Adipose tissue (tissue), 3 donors: ENCODE measurements around the gene NEIL1. TPM values are rescaled to one million over a fixed set of nuclear protein-coding genes. Genes with fewer than 3 reads are reported as not detected.
"Not testable (repeated sequence)": the region's sequence is repeated elsewhere in the genome, so short reads cannot be mapped to it uniquely, and the experiment has no call there.

Experiments
- H3K27ac ChIP-seq: one replicate; pipeline ENCODE4 v1.5.1; 2013; ENCODE audit warnings: low read depth, low read length
- WGBS, 3 donors: extraction: QIAGEN DNeasy Blood & Tissue Kit; methylation state at CpG; one replicate each; pipeline ENCODE4 v1.1.7; 2013; 5-methylcytosine and 5-hydroxymethylcytosine counted together
- polyA plus RNA-seq, 3 donors: library from polyadenylated mRNA; stranded (reverse); fragments of 200-250 nt; gene quantifications; one replicate each; pipeline ENCODE4 v1.2.3, GENCODE V29; 2013
- donor health status: healthy with polysubstance abuse.
- donor health status: Bipolar disorder and iron deficiency.
- donor health status: healthy.

NEIL1 gene
- polyA plus RNA-seq, 3 donors, result 19.7 to 40.8 (median 21.4) TPM

DNA sequence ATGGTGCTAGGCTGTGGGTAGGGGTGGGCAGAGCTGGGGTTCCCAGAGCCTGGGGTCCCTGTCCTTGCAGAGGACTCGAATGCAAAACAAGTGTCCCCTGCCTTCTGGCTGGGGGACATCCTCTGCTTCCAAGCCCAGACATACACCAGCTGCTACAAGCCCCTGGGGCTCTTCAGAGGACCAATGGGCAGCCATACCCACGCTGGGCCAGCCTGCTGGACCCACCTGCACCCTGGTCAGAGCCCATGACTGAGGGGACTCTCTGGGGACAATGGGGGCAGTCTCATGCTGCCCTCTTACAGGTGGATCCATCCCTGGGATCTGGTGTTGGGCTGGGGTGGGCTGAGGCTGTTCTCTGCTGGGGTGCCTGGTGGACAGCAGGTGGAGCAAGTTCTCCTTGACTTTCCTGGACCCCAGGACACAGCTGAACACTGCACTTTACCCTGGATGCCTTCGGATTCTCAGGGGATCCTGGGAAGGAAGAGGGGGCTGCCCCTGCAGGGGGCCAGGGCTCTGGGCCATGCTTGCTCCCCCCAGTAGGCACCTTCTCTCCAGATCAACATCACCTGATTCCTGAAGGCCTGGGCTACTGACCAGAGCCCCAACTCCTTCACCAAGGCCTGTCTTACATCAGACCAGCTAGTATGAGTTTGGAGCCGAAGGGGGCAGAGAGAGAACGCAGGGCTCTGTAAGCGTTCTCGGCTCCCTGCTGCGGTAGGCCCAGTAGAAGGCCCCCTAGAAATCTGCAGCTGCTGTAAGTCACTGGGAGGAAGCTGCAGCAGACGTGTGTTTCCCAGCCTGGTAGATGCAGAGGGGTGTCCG, 18.1 kb upstream of the NEIL1 start:
- no peak overlapping the region for H3K27ac ChIP-seq
- WGBS, 3 donors, result 65 to 73% (median 72%) methylated on average over 10 of the region's 10 CpGs

DNA sequence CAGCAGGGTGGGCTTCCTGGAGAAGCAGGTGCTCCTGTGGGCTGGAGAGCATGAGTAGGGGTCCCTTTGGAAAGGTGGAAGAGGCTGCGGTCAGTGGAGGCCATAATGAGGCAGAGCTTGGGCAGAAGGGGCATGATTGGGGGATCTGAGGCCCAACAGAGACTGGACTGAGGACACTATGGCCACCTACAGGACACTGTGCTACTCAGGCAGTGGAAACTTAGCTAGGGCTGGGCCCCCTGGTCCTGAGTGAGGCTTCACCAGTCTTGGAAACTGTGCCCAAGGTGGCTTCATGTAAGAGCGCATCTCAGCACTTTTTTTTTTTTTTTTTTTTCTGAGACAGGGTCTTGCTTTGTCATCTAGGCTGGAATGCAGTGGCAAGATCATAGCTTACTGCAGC, 17.3 kb upstream of the NEIL1 start:
- WGBS, 3 donors, result 86 to 97% (median 94%) methylated on average over 2 of the region's 2 CpGs
- no peak overlapping the region for H3K27ac ChIP-seq

DNA sequence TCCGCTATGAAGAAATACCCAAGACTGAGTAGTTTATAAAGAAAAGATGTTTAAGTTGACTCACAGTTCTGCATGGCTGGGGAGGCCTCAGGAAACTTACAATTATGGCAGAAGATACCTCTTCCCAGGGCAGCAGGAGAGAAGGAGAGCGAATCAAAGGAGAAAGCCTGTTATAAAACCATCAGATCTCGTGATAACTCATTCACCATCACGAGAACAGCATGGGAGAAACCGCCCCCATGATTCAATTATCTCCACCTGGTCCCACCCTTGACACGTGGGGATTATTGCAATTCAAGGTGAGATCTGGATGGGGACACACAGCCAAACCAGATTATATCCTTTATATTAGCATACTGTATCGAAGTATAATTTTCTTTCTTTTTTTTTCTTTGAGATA, 14.7 kb upstream of the NEIL1 start:
- not testable (repeated sequence) for H3K27ac ChIP-seq
- 72 to 81% (median 79%) methylated on average over 7 of the region's 7 CpGs for WGBS, 3 donors

DNA sequence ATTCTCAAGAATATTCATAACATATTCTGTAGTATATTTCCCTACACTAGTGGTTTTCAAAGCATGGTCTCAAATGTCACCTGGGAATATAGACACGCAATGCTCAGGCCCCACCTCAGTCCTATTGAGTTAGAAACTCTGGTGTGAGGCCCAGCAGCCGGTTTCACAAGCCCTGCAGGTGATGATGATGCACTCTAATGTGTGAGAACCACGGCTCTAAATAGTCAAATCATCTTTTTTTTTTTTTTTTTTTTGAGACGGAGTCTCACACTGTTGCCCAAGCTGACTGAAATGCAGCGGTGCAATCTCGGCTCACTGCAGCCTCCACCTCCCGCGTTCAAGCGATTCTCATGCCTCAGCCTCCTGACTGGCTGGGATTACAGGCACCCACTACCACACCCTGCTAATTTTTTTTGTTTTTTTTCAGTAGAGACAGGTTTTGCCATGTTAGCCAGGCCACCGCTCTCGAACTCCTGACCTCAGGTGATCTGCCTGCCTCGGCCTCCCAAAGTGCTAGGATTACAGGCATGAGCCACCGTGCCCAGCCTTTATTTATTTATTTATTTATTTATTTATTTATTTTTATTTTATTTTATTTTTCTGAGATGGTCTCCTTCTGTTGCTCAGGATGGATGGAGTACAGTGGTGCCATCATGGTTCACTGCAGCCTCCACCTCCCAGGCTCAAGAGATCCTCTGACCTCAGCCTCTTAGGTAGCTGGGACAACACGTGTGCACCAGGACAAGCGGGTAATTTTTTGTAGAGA, 13.0 kb upstream of the NEIL1 start:
- 89 to 93% (median 93%) methylated on average over 14 to 15 of the region's 15 CpGs for WGBS, 3 donors
- H3K27ac ChIP-seq, result not testable (repeated sequence)

DNA sequence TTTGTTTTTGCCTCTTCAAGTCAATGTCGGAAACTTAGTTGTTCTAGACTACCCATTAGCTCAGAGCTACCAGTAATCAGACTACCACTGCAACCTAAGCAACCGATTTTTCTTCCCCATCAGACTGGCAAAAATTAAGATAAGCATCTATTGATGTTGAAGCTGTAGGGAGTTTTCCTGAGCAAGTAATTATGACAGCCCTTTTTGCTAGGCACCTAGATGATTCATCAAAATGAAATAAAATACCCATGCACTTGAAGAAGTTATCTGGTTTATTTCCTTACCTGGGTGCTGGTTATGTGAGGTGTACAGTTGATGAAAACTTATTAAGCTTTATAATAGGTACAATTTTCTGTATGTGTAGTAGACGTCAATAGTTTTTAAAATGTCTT, 11.5 kb upstream of the NEIL1 start:
- WGBS, 3 donors, result 30 to 40% (median 36%) methylated on average over 3 of the region's 3 CpGs
- no peak overlapping the region for H3K27ac ChIP-seq

DNA sequence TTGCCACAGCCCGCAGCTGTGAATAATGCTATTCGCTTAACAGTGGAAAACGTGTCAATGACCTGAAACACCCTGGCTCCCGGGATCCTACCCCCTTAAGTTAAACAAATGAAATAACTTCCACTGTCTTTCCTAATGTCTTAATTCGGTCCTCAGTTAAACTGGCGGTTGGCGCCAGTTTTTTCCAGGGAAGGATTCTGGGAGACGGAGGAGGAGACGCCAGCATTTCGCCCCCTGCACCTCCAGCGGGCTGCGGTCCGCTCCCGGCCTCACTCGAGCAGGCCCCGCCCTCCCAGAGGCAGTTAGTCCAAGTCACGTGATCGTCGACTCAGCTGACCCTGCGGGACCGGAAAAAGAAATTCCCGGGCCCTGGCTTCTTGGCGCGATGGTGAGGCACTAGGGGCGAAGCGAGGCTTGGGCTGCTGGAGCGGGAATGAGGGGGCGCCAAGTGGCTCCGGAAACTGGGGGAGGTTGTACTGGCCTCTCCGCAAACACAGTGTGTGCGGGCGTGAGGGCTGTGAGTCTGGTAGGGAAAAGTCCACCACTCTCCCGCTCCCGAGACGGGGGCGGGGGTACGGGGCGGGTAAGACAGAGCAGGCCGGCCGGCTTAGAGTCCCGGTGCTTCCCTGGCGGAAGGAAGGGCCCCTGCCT, 11.0 kb upstream of the NEIL1 start, which contains the start of gene COMMD4:
Gene COMMD4, plus strand, starts transcription at position 359 of the 651 bp plus-strand sequence. Its CDS starts 27 bp downstream, at position 386.
- H3K27ac ChIP-seq, result no peak within 1 kb of the TSS
- 0 to 1% (median 0%) methylated on average over 40 to 42 of the region's 42 CpGs for whole genome bisulfite sequencing, 3 donors

DNA sequence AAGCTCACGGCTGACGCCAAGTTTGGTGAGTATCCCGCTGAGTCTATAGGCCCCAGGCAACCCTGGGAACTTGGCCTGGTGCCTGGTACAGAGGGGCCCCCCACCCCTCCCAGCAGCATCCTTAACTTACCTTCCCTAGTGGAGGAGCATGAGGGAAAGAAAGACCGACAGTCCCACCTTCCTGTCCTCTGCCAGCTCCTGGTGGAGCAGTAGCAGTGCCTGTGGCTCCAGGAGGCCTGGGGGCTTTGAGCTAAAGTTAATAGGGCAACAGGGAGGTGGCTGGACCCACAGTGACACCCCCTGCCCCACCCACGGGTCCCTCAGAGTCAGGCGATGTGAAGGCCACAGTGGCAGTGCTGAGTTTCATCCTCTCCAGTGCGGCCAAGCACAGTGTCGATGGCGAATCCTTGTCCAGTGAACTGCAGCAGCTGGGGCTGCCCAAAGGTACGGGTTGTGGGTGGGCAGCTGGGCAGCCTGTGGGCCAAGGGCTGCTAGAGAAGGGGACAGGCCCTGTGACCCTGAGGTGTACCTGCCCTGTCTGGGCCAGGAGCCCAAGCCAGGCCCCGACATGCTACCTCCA, 8.1 kb upstream of the NEIL1 start:
- 90 to 95% (median 91%) methylated on average over 11 of the region's 11 CpGs for WGBS, 3 donors
- no peak overlapping the region for H3K27ac ChIP-seq

DNA sequence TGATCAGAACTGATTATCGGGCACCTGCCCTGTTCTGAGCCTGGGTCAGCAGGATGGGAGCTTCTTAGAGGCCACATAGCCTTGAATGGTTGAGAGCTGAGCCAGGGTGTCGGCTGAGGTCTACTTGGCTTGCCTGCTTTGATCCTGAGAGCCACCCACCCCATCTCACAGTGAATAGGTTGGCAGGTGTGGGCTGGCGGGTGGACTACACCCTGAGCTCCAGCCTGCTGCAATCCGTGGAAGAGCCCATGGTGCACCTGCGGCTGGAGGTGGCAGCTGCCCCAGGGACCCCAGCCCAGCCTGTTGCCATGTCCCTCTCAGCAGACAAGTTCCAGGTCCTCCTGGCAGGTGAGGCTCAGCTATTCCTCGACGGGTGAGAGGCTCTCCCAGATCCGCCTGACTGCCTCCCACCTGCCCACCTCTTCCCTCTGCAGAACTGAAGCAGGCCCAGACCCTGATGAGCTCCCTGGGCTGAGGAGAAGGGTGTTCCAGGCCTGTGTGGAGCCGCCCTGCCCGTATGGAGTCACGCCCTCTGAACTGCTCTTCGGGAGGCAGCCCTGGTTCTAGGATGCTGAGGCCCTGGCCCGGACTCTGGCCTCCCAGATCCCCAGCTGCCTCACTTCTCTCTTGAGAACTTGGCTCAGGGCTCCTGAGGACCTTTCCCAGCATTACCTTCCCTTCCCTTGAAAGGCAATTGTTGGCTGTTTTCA, 7.2 kb upstream of the NEIL1 start:
- WGBS, 3 donors, result 92 to 94% (median 93%) methylated on average over 13 of the region's 13 CpGs
- no peak overlapping the region for H3K27ac ChIP-seq

DNA sequence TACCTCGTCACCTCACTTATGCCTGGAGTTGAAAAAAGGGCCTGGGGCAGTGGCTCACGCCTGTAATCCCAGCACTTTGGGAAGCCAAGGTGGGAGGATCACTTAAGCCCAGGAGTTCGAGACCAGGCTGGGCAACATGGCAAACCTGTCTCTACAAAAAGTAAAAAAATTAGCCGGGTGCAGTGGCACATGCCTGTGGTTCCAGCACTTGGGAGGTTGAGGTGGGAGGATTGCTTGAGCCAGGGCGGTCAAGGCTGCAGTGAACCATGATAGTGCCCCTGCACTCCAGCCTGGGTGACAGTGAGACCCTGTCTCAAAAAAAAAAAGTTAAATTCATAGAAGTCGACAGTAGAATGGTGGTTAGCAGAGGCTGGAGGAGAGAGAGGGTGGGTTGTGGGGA, 4.6 kb upstream of the NEIL1 start:
- no peak overlapping the region for H3K27ac ChIP-seq
- 89 to 92% (median 89%) methylated on average over 6 of the region's 6 CpGs for WGBS, 3 donors

DNA sequence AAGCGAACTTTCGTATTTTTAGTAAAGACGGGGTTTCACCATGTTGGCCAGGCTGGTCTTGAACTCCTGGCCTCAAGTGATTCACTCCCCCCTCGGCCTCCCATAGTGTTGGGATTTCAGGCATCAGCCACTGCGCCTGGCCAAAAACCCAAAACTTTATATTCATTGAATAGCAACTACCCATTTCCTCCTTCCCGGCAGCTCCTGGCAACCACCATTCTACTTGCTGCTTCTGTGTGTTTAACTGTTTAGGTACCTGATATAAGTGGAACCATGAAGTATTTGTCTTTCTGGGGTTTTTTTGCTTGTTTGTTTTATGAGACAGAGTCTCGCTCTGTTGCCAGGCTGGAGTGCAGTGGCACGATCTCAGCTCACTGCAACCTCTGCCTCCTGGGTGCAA, 2.9 kb upstream of the NEIL1 start:
- 37 to 54% (median 44%) methylated on average over 8 of the region's 8 CpGs for WGBS, 3 donors
- not testable (repeated sequence) for H3K27ac ChIP-seq

DNA sequence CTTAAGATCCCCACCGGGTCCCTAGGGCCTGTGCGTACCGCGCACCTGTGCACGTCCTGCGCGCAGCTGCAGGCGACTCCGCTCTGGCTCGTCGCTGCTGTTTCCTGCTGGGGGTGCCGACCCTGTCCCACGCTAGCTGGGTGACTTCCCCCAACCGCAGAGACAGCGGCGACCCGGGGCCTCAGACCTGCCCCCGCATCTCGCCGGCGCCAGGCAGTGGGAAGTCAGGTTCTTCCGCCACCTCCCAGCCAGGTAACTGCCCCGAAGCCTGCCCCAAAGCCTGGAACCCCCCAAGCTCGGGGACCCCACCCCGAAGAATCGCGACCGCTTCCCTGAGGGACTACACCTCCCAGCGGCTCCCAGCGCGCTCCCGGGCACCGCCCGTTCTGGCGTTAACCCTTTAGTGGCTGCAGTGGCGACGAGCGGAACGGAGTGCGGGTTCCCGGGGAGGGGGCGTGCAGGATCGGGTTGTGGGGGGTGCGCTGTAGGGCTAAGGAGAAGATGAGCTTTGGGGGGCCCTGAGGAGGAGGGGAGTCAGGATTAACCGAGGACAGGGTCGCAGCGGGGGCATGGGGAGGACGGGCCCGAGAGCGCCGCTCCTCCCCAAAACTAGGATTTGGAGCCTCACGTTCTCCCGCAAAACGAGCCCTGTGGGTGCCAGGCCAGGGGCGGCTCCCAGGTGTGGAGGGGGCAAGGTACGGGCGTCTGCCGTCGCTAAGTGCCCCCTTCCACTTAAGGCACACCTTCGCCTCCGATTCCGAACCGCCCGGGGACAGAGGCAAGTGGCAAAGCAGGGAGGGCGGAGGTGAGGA, 589 bp downstream of the NEIL1 start:
- 0 to 1% (median 1%) methylated on average over 65 of the region's 65 CpGs for WGBS, 3 donors
- H3K27ac ChIP-seq, result no peak overlapping the region

DNA sequence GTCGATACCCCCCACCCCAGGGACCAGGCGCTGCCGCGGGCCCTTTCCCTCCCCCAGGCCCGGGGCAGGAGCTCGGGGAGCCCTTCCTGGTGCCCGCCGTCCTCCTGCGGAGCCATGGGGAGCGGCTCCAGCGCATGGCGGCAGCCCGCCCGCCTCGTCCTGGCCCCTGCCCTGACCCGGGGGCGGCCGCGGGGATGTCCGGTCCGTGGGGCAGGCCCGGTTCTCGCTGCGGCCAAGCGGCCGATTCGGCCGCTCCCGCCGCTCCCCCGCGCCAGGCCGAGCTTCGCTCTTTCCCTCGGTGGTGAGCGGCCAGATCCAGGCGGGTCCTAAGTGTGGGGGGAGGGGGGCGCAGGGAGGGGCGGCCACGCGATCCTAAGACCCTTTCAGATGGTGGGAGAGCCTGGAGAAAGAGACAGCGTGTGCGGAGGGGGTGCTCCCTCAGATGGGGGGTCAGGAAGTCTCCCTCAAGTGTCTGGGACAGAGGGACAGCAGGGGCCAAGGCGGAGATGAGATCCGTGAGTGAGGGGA, 1.3 kb downstream of the NEIL1 start:
- WGBS, 3 donors, result 1 to 2% (median 1%) methylated on average over 39 to 45 of the region's 45 CpGs
- H3K27ac ChIP-seq, result no peak overlapping the region

DNA sequence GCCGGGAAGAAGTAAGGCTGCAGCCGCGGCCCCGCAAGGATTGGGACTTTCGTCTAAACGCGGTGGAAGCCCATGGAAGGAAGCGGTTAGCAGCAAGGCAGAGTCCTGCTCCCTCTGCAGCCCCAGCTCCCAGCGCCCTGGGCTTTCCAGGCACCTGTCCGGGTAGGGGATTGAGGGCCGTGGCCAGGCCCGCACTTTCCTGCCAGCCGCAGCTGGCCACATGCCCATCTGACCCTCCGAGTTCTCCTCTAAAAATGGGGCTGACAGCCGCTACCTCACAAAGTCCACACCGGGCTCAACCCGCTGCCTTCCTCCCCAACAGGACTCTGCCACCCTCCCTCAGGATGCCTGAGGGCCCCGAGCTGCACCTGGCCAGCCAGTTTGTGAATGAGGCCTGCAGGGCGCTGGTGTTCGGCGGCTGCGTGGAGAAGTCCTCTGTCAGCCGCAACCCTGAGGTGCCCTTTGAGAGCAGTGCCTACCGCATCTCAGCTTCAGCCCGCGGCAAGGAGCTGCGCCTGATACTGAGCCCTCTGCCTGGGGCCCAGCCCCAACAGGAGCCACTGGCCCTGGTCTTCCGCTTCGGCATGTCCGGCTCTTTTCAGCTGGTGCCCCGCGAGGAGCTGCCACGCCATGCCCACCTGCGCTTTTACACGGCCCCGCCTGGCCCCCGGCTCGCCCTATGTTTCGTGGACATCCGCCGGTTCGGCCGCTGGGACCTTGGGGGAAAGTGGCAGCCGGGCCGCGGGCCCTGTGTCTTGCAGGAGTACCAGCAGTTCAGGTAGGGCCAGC, 1.9 kb downstream of the NEIL1 start:
- 27 to 46% (median 41%) methylated on average over 44 to 46 of the region's 46 CpGs for WGBS, 3 donors
- no peak overlapping the region for H3K27ac ChIP-seq

DNA sequence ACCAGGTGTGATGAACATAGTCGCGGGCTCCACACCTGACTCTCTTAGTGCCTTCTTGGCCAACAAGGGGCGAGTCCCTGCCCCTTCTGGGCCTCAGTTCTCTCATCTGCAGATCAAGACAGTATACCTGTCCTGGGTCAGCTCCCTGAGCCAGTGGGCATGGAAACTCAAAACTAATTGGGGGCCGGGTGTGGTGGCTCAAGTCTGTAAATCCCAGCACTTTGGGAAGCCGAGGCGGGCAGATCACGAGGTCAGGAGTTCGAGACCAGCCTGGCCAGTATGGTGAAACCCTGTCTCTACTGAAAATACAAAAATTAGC, 2.5 kb downstream of the NEIL1 start:
- 76 to 93% (median 84%) methylated on average over 7 to 8 of the region's 8 CpGs for WGBS, 3 donors
- not testable (repeated sequence) for H3K27ac ChIP-seq

DNA sequence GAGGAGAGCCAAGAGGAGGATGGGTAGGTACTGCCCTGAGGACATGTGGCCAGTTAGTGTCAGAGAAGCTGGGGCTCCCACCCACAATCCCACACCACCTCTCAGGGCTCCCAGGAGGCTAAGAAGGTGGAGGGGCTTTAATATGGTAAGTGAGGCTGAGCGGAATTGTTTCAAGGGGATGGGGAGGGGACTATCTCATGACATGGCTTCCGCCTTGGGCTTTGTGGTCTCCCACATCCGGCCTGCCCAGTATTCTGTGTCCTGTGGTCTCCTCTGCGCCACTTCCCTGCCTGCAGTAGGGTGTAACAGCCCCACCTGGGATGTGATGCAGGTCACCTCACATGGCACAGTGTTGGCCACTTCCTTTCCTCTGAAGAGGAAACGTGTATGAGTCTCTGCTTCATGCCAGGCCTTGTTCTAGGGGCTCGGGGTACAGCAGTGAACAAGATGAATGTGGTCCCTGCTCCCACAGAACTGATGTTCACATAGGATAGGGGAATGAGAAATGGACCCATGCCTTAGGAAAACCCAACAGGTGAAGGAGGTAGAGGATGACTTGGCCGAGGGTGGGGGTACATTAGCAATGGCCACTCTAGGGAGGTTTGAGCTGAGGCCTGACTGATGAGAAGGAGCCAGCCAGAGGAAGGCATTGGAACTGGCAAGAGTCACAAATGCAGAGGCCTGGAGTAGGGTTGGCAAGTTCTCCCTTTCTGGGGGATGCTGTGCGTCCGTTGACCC, 3.2 kb downstream of the NEIL1 start:
- H3K27ac ChIP-seq, result no peak overlapping the region
- 53 to 81% (median 62%) methylated on average over 9 of the region's 9 CpGs for WGBS, 3 donors
